ENCODE data around the gene GID8.

- TF ChIP-seq CTCF (IDR thresholded peaks at IDR 0.05), result peak; percentile 32; the same call in 1 of the 2 replicates
- no peak for TF ChIP-seq MAX (IDR thresholded peaks at IDR 0.05; ENCODE audit: low read depth)
- no peak for TF ChIP-seq RAD21 (IDR thresholded peaks at IDR 0.05; ENCODE audit: low read length)
- no peak for TF ChIP-seq EP300 (IDR thresholded peaks at IDR 0.05; ENCODE audit: borderline replicate concordance in 1 of 2, low read depth in 1 of 2, low read length in 1 of 2)
- no peak for TF ChIP-seq EZH2phosphoT487 (IDR thresholded peaks at IDR 0.05; ENCODE audit: borderline replicate concordance, low read depth)
- no peak for TF ChIP-seq JUND (IDR thresholded peaks at IDR 0.05)
- no peak for TF ChIP-seq FOXM1 (IDR thresholded peaks at IDR 0.05; ENCODE audit: low read depth)
- TF ChIP-seq RCOR1 (IDR thresholded peaks at IDR 0.05; ENCODE audit: low read length), result no peak
Measured at GRCh38 chr20:62893700-62894099, 44.2 kb upstream of the GID8 start.

All from SK-N-SH (cell line).